GM12878 (cell line): ENCODE results near the gene FAAP100. TPM values are rescaled to one million over a fixed set of nuclear protein-coding genes. Genes with fewer than 3 reads are reported as not detected.

Experiments
- ATAC-seq: fragments of 200-7000 bp; cut with Tn5 transposase; 3 replicates; pipeline ENCODE4 v1.9.1; 2020; ENCODE audit warnings: mild to moderate bottlenecking, moderate library complexity
- BruUV-seq: library from RNA; stranded (reverse); fragments of 400-500 nt; replicated peaks from 2 replicates; lab custom pipeline; 2021; lab: Mats Ljungman, UMichigan
- CTCF ChIA-PET: fragments of 300-600 bp; sonication (Branson Sonifier 250); formaldehyde crosslinking; extraction: SDS; loops from one replicate; lab custom pipeline; 2021; ENCODE audit warnings: inconsistent platforms; lab: Yijun Ruan, JAX
- POLR2A ChIA-PET: fragments of 350-600 bp; formaldehyde crosslinking; extraction: SDS; loops from one replicate; lab custom pipeline; 2021; ENCODE audit warnings: inconsistent platforms; lab: Charles Lee
- RAD21 ChIA-PET: fragments of 300-600 bp; sonication (Branson Sonifier 250); formaldehyde crosslinking; loops from one replicate; lab custom pipeline; 2023; ENCODE audit warnings: antibody characterized with exemption; ENCODE audit not compliant: unreplicated experiment; lab: Charles Lee
- SMC1A ChIA-PET: fragments of 300-600 bp; sonication (Branson Sonifier 250); formaldehyde crosslinking; loops from one replicate; lab custom pipeline; 2023; ENCODE audit not compliant: unreplicated experiment, uncharacterized antibody; lab: Charles Lee
- DNase-seq: peaks from one replicate; pipeline ENCODE4 v3.0.0-alpha.2; 2011; ENCODE audit warnings: low read depth, low spot score
- FAIRE-seq: peaks from 3 replicates; lab custom pipeline; 2011; peaks lifted over from hg19 to GRCh38; lab: Jason Lieb, UNC
- H2AFZ ChIP-seq: 2 replicates; pipeline ENCODE4 v1.6.0; 2011; ENCODE audit warnings: low read depth, low read length, control low read depth; ENCODE audit not compliant: control insufficient read depth
- H3K27ac ChIP-seq: 2 replicates; pipeline ENCODE4 v1.5.1; 2011; ENCODE audit warnings: control low read depth; ENCODE audit not compliant: control insufficient read depth, insufficient read depth
- H3K27me3 ChIP-seq, 2 experiments: replicated peaks in 1 of 2; 2 replicates each; pipeline versions ENCODE4 v1.6.0 to v1.6.1; 2011; ENCODE audit warnings: low read length in 1 of 2; ENCODE audit not compliant: control insufficient read depth in 2 of 2, insufficient read depth in 2 of 2
- H3K36me3 ChIP-seq, 2 experiments: 2 replicates each; pipeline ENCODE4 v1.5.1; 2011; ENCODE audit warnings: low read length in 1 of 2; ENCODE audit not compliant: control insufficient read depth in 2 of 2, insufficient read depth in 2 of 2
- H3K4me1 ChIP-seq: 2 replicates; pipeline ENCODE4 v1.6.1; 2011; ENCODE audit warnings: mild to moderate bottlenecking, low read length, moderate library complexity, mixed read lengths; ENCODE audit not compliant: control insufficient read depth, insufficient read depth
- H3K4me2 ChIP-seq: 2 replicates; pipeline ENCODE4 v1.6.0; 2011; ENCODE audit warnings: control low read depth; ENCODE audit not compliant: control insufficient read depth, insufficient read depth
- H3K4me3 ChIP-seq: fragments of 200-600 bp; sonication (generic); 2 replicates; pipeline ENCODE4 v1.5.1; 2016
- H3K79me2 ChIP-seq: 2 replicates; pipeline ENCODE4 v1.6.0; 2011; ENCODE audit warnings: low read length; ENCODE audit not compliant: control insufficient read depth, insufficient read depth
- H3K9ac ChIP-seq: 2 replicates; pipeline ENCODE4 v1.8.0; 2011; ENCODE audit warnings: low read length, control low read depth, mixed read lengths; ENCODE audit not compliant: control insufficient read depth, insufficient read depth
- H3K9me3 ChIP-seq: replicated peaks from 3 replicates; pipeline ENCODE4 v1.5.1; 2011; ENCODE audit warnings: mild to moderate bottlenecking, low read length; ENCODE audit not compliant: control insufficient read depth, insufficient read depth
- H4K20me1 ChIP-seq: 2 replicates; pipeline ENCODE4 v1.6.0; 2011; ENCODE audit not compliant: control insufficient read depth, insufficient read depth
- CHD2 ChIP-seq: IDR thresholded peaks from 2 replicates; pipeline ENCODE4 v1.6.1; 2011; ENCODE audit warnings: low read depth, low read length, improper control_type of control experiment, borderline replicate concordance
- E4F1 ChIP-seq: fragments of 450-650 bp; IDR thresholded peaks from 2 replicates; pipeline ENCODE4 v1.6.1; 2018; ENCODE audit warnings: borderline replicate concordance, mild to moderate bottlenecking; ENCODE audit not compliant: partially characterized antibody
- IKZF1 ChIP-seq: fragments of 450-650 bp; conservative IDR thresholded peaks from 2 replicates; pipeline ENCODE4 v1.6.1; 2017; ENCODE audit warnings: antibody characterized with exemption, mild to moderate bottlenecking
- JUND ChIP-seq: IDR thresholded peaks from 2 replicates; pipeline ENCODE4 v1.6.1; 2012; ENCODE audit warnings: low read depth, mild to moderate bottlenecking, low read length, improper control_type of control experiment, moderate library complexity
- MTA2 ChIP-seq: fragments of 450-650 bp; IDR thresholded peaks from 2 replicates; pipeline ENCODE4 v1.6.1; 2016; ENCODE audit warnings: low read depth, mild to moderate bottlenecking, moderate library complexity
- NRF1 ChIP-seq: conservative IDR thresholded peaks from 2 replicates; pipeline ENCODE4 v1.6.1; 2011; ENCODE audit warnings: mild to moderate bottlenecking, low read depth, low read length, improper control_type of control experiment
- PAX5 ChIP-seq: IDR thresholded peaks from 2 replicates; pipeline ENCODE4 v1.6.1; 2011; ENCODE audit warnings: low read depth, low read length, borderline replicate concordance
- PKNOX1 ChIP-seq: fragments of 450-650 bp; IDR thresholded peaks from 2 replicates; pipeline ENCODE4 v1.6.1; 2016; ENCODE audit warnings: mild to moderate bottlenecking
- TCF12 ChIP-seq: IDR thresholded peaks from 2 replicates; pipeline ENCODE4 v1.6.1; 2011; ENCODE audit warnings: low read depth, mild to moderate bottlenecking, low read length
- ZNF24 ChIP-seq: fragments of 450-650 bp; IDR thresholded peaks from 2 replicates; pipeline ENCODE4 v1.6.1; 2017; ENCODE audit warnings: antibody characterized with exemption, mild to moderate bottlenecking
- ZNF384 ChIP-seq: IDR thresholded peaks from 2 replicates; pipeline ENCODE4 v1.6.1; 2012; ENCODE audit warnings: low read depth, mild to moderate bottlenecking, low read length, improper control_type of control experiment, borderline replicate concordance
- WGBS: methylation state at CpG from one replicate; pipeline ENCODE4 v1.1.6; 2016; ENCODE audit warnings: low lambda C conversion rate; ENCODE audit not compliant: insufficient replicate concordance, insufficient coverage; ENCODE audit errors: missing lambda C conversion rate; 5-methylcytosine and 5-hydroxymethylcytosine counted together
- in situ Hi-C: fragments of 300-500 bp; cut with MboI; formaldehyde crosslinking; loops from 9 replicates; pipeline ENCODE4 v1.14.3; 2018; ENCODE audit warnings: mixed read lengths
- intact Hi-C: fragments of 100-400 bp; cut with micrococcal nuclease; formaldehyde crosslinking; loops from one replicate; pipeline ENCODE4 v1.14.2; 2022; ENCODE audit not compliant: unreplicated experiment
- polyA plus RNA-seq, 11 experiments: library from polyadenylated mRNA; depleted of rRNA in 4 of 11; unstranded in 6 of 11; stranded (reverse) in 5 of 11; fragments of >200 nt; fragmentation: Nextera tagmentation in 4 of 11; fragmentation: Illumina TruSeq in 1 of 11; extraction: Ambion mirVana in 4 of 11; extraction: Trizol in 1 of 11; gene quantifications; 1 replicate in 1 of 11; 2 replicates in 10 of 11; pipeline versions ENCODE4 v1.2.1 to v1.2.3, GENCODE V29; 2011 to 2016; ENCODE audit warnings: inconsistent platforms in 2 of 11, missing spikeins in 2 of 11, low read depth in 1 of 11
- total RNA-seq, 4 experiments: library from RNA; depleted of rRNA in 3 of 4; stranded (reverse); fragments of >200 nt in 3 of 4; fragmentation: Illumina TruSeq in 1 of 4; extraction: Trizol in 1 of 4; gene quantifications; 2 replicates each; pipeline versions ENCODE4 v1.2.1 to v1.2.3, GENCODE V29; 2013 to 2021
- TF ChIP-seq, protein P1 (sequence below): IDR thresholded peaks from 2 replicates; pipeline ENCODE4 v1.6.1; 2012; ENCODE audit warnings: mild to moderate bottlenecking, low read depth, low read length

FAAP100 gene
- total and polyA plus RNA-seq, 10 of the 15 experiments (the other 5 are each of a cell fraction or from before 2014, with no cell fraction given) = 0.11 to 46.2 (median 17.1) TPM

- no peaks in the 10 kb centered on the region for H3K9me3 ChIP-seq
- ChIA-PET CTCF (interaction anchor here (1.1 kb wide), 1 partner anchor 277 kb away, joined by 5 read pairs; no protein-coding TSS in a partner anchor), POLR2A (interaction anchor here (0.5 kb wide), 1 partner anchor 33 kb away, joined by 4 read pairs; no protein-coding TSS in a partner anchor), RAD21 (no interaction called here), SMC1A (no interaction called here)
- H4K20me1 ChIP-seq = no peaks in the 10 kb centered on the region
- H2AFZ ChIP-seq = no peak overlapping the region
- DNase-seq = no peak
- no peaks in the 10 kb centered on the region for H3K36me3 ChIP-seq
- no peak overlapping the region for H3K4me3 ChIP-seq
- H3K79me2 ChIP-seq = no peaks in the 10 kb centered on the region
- ATAC-seq = no peak
- TF ChIP-seq ZNF384 = no peak
- TF ChIP-seq JUND = no peak
- TF ChIP-seq NRF1 = no peak
- no peak for TF ChIP-seq MTA2
- TF ChIP-seq TCF12 = no peak
- TF ChIP-seq, protein P1, sequence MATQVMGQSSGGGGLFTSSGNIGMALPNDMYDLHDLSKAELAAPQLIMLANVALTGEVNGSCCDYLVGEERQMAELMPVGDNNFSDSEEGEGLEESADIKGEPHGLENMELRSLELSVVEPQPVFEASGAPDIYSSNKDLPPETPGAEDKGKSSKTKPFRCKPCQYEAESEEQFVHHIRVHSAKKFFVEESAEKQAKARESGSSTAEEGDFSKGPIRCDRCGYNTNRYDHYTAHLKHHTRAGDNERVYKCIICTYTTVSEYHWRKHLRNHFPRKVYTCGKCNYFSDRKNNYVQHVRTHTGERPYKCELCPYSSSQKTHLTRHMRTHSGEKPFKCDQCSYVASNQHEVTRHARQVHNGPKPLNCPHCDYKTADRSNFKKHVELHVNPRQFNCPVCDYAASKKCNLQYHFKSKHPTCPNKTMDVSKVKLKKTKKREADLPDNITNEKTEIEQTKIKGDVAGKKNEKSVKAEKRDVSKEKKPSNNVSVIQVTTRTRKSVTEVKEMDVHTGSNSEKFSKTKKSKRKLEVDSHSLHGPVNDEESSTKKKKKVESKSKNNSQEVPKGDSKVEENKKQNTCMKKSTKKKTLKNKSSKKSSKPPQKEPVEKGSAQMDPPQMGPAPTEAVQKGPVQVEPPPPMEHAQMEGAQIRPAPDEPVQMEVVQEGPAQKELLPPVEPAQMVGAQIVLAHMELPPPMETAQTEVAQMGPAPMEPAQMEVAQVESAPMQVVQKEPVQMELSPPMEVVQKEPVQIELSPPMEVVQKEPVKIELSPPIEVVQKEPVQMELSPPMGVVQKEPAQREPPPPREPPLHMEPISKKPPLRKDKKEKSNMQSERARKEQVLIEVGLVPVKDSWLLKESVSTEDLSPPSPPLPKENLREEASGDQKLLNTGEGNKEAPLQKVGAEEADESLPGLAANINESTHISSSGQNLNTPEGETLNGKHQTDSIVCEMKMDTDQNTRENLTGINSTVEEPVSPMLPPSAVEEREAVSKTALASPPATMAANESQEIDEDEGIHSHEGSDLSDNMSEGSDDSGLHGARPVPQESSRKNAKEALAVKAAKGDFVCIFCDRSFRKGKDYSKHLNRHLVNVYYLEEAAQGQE = no peak
- TF ChIP-seq E4F1 = no peak
- no peak for TF ChIP-seq CHD2
- no peak for TF ChIP-seq PKNOX1
- no peak for TF ChIP-seq IKZF1
- no peak for TF ChIP-seq PAX5
- no peak for TF ChIP-seq ZNF24
- no peaks in the 10 kb centered on the region for H3K4me1 ChIP-seq
- in situ Hi-C loops (no loop called here), intact Hi-C loops (no loop called here)
- 60% methylated on average over 6 of the region's 6 CpGs for WGBS
- H3K4me2 ChIP-seq = no peak overlapping the region
- no peak for FAIRE-seq
- H3K27me3 ChIP-seq = no peaks in the 10 kb centered on the region
- H3K9ac ChIP-seq = no peak overlapping the region
- no TSS peak for BruUV-seq
- no peak overlapping the region for H3K27ac ChIP-seq
Observed at GRCh38 chr17:81529437-81529803, 22.7 kb downstream of the FAAP100 start.
